Skin of body (tissue), 2 donors: ENCODE data around the gene DISP1. TPM values are rescaled to one million over a fixed set of nuclear protein-coding genes. Genes with fewer than 3 reads are reported as not detected.
A peak's percentile ranks its signal among the peaks of the same experiment; 100 is the strongest.
"Not testable (repeated sequence)": the region's sequence is repeated elsewhere in the genome, so short reads cannot be mapped to it uniquely, and the experiment has no call there.

ENCODE experiments used
- DNase-seq: peaks from one replicate; lab custom pipeline; 2025; lab: John Stamatoyannopoulos, UW
- total RNA-seq: library from RNA; depleted of rRNA; stranded (reverse); fragments of >200 nt; gene quantifications from one replicate; pipeline ENCODE4 v1.2.3, GENCODE V29; 2014

Gene DISP1
- total RNA-seq, 1 donor from 2014 or later, result 5.1 TPM

GRCh38 chr1:222798116-222798515, 16.7 kb upstream of the DISP1 start:
- no peak for DNase-seq

- DNase-seq, result no peak
These were observed 15.9 kb upstream of the DISP1 start for GRCh38 chr1:222798975-222799374.

GRCh38 chr1:222801067-222801466, 13.8 kb upstream of the DISP1 start:
- no peak for DNase-seq

GRCh38 chr1:222811671-222812070, 3.2 kb upstream of the DISP1 start:
- DNase-seq, result no peak

GRCh38 chr1:222813866-222814535, 838 bp upstream of the DISP1 start:
- DNase-seq, result no peak

- DNase-seq, result no peak
These were observed 564 bp downstream of the DISP1 start for GRCh38 chr1:222815440-222815765.

GRCh38 chr1:222817529-222817928, 2.7 kb downstream of the DISP1 start:
- DNase-seq, result no peak

- DNase-seq, result no peak
These were observed 3.3 kb downstream of the DISP1 start for GRCh38 chr1:222818171-222818570.

- DNase-seq, result peak; percentile 39
These were observed 5.4 kb downstream of the DISP1 start for GRCh38 chr1:222820171-222820712.

GRCh38 chr1:222821239-222821638, 6.4 kb downstream of the DISP1 start:
- DNase-seq, result no peak

GRCh38 chr1:222823695-222824094, 8.9 kb downstream of the DISP1 start:
- no peak for DNase-seq

GRCh38 chr1:222824641-222825040, 9.8 kb downstream of the DISP1 start:
- DNase-seq, result no peak

- no peak for DNase-seq
These were observed 14.1 kb downstream of the DISP1 start for GRCh38 chr1:222828939-222829338.

GRCh38 chr1:222829868-222830267, 15.0 kb downstream of the DISP1 start:
- DNase-seq, result no peak

GRCh38 chr1:222833356-222833876, 18.6 kb downstream of the DISP1 start:
- DNase-seq, result no peak

GRCh38 chr1:222843469-222844410, 28.9 kb downstream of the DISP1 start:
- no peak for DNase-seq

GRCh38 chr1:222844411-222844779, 29.6 kb downstream of the DISP1 start:
- peak; percentile 30 for DNase-seq

GRCh38 chr1:222845763-222846162, 30.9 kb downstream of the DISP1 start:
- DNase-seq, result no peak

- not testable (repeated sequence) for DNase-seq
These were observed 35.7 kb downstream of the DISP1 start for GRCh38 chr1:222850550-222850949.

GRCh38 chr1:222852326-222852725, 37.5 kb downstream of the DISP1 start:
- DNase-seq, result no peak

GRCh38 chr1:222861062-222861461, 46.2 kb downstream of the DISP1 start:
- DNase-seq, result no peak
